H1 (cell line): ENCODE results near the gene SLC7A7. TPM values are rescaled to one million over a fixed set of nuclear protein-coding genes. Genes with fewer than 3 reads are reported as not detected.

ENCODE experiments used
- CTCF ChIA-PET: fragments of 300-600 bp; sonication (Branson Sonifier 250); formaldehyde crosslinking; loops from one replicate; lab custom pipeline; 2021; ENCODE audit not compliant: partially characterized antibody; lab: Charles Lee
- POLR2A ChIA-PET: fragments of 300-600 bp; sonication (Branson Sonifier 250); formaldehyde crosslinking; loops from one replicate; lab custom pipeline; 2021; ENCODE audit warnings: inconsistent platforms; ENCODE audit not compliant: partially characterized antibody; lab: Charles Lee
- DNase-seq, 2 experiments: peaks; one replicate each; pipeline versions ENCODE4 v3.0.0 to v3.0.0-alpha.2; 2010 to 2022; ENCODE audit warnings: low spot score in 2 of 2, low read depth in 1 of 2, mixed read lengths in 1 of 2
- FAIRE-seq: peaks from 2 replicates; lab custom pipeline; 2011; peaks lifted over from hg19 to GRCh38; lab: Jason Lieb, UNC
- H2AFZ ChIP-seq: 2 replicates; pipeline ENCODE4 v1.8.1; 2012; ENCODE audit warnings: low read length, inconsistent platforms
- H2AK5ac ChIP-seq: 2 replicates; pipeline ENCODE4 v1.6.1; 2013; ENCODE audit warnings: low read depth, low read length
- H2BK120ac ChIP-seq: replicated peaks from 2 replicates; pipeline ENCODE3; 2013; ENCODE audit warnings: low read depth, low read length, inconsistent platforms
- H2BK12ac ChIP-seq: 2 replicates; pipeline ENCODE4 v1.6.1; 2013; ENCODE audit warnings: low read depth, low read length
- H2BK15ac ChIP-seq: 2 replicates; pipeline ENCODE4 v1.6.1; 2013; ENCODE audit warnings: low read length
- H2BK20ac ChIP-seq: 2 replicates; pipeline ENCODE4 v1.6.1; 2013; ENCODE audit warnings: low read length
- H2BK5ac ChIP-seq: 2 replicates; pipeline ENCODE4 v1.6.1; 2013; ENCODE audit warnings: low read depth, low read length
- H3K14ac ChIP-seq: 2 replicates; pipeline ENCODE4 v1.6.1; 2013; ENCODE audit warnings: inconsistent platforms; ENCODE audit not compliant: insufficient read length
- H3K18ac ChIP-seq: 2 replicates; pipeline ENCODE4 v1.6.1; 2013; ENCODE audit warnings: low read length; ENCODE audit errors: extremely low read depth
- H3K23ac ChIP-seq: 2 replicates; pipeline ENCODE4 v1.6.1; 2013; ENCODE audit warnings: inconsistent platforms; ENCODE audit not compliant: insufficient read length
- H3K23me2 ChIP-seq: 2 replicates; pipeline ENCODE4 v1.6.1; 2013; ENCODE audit warnings: low read depth, low read length
- H3K27ac ChIP-seq: 2 replicates; pipeline ENCODE4 v1.6.1; 2011; ENCODE audit warnings: low read depth, low read length, inconsistent platforms
- H3K27me3 ChIP-seq, 4 experiments: replicated peaks in 1 of 4; 1 replicate in 1 of 4; 2 replicates in 3 of 4; pipeline versions ENCODE4 v1.6.1 to v1.8.1; 2011 to 2013; ENCODE audit warnings: low read length in 3 of 4, mild to moderate bottlenecking in 3 of 4, inconsistent platforms in 2 of 4, mixed read lengths in 2 of 4, moderate library complexity in 1 of 4; ENCODE audit not compliant: control insufficient read depth in 3 of 4, insufficient read depth in 3 of 4; ENCODE audit errors: extremely low read depth in 1 of 4
- H3K36me3 ChIP-seq, 4 experiments: 2 replicates each; pipeline versions ENCODE4 v1.6.1 to v1.8.1; 2011 to 2013; ENCODE audit warnings: mild to moderate bottlenecking in 4 of 4, low read length in 3 of 4, moderate library complexity in 2 of 4, control low read depth in 1 of 4, inconsistent platforms in 1 of 4; ENCODE audit not compliant: insufficient read depth in 4 of 4, control insufficient read depth in 2 of 4
- H3K4ac ChIP-seq: replicated peaks from 2 replicates; pipeline ENCODE3; 2013; ENCODE audit warnings: low read length, low read depth, mixed read lengths, inconsistent platforms; ENCODE audit not compliant: insufficient read length
- H3K4me1 ChIP-seq, 4 experiments: replicated peaks in 1 of 4; 1 replicate in 1 of 4; 2 replicates in 3 of 4; pipeline versions ENCODE4 v1.6.1 to v1.8.1; 2011 to 2013; ENCODE audit warnings: low read length in 3 of 4, inconsistent platforms in 2 of 4, mixed read lengths in 1 of 4; ENCODE audit not compliant: insufficient read depth in 4 of 4, control insufficient read depth in 3 of 4
- H3K4me2 ChIP-seq, 2 experiments: 2 replicates each; pipeline versions ENCODE4 v1.6.1 to v1.8.1; 2011 to 2013; ENCODE audit warnings: low read depth in 2 of 2, low read length in 2 of 2, control low read depth in 1 of 2, inconsistent platforms in 1 of 2, mild to moderate bottlenecking in 1 of 2; ENCODE audit not compliant: insufficient read depth in 1 of 2
- H3K4me3 ChIP-seq, 4 experiments: fragments of 200-600, 300-600 bp in 1 of 4; sonication (generic), shearing (Covaris generic), sonication (Bioruptor Twin) in 1 of 4; 2 replicates each; pipeline versions ENCODE4 v1.5.1 to v1.8.1; 2011 to 2016; ENCODE audit warnings: low read length in 4 of 4, low read depth in 3 of 4, control low read depth in 2 of 4, inconsistent platforms in 2 of 4, mild to moderate bottlenecking in 2 of 4, mixed read lengths in 1 of 4, moderate library complexity in 1 of 4; ENCODE audit not compliant: insufficient read depth in 2 of 4; ENCODE audit errors: extremely low read depth in 1 of 4
- H3K56ac ChIP-seq: replicated peaks from 2 replicates; pipeline ENCODE3; 2013; ENCODE audit warnings: low read depth, mild to moderate bottlenecking, mixed read lengths, low read length, inconsistent platforms; ENCODE audit not compliant: insufficient read length
- H3K79me1 ChIP-seq: 2 replicates; pipeline ENCODE4 v1.6.1; 2013; ENCODE audit warnings: low read depth, low read length, control low read depth
- H3K79me2 ChIP-seq, 2 experiments: 2 replicates each; pipeline versions ENCODE4 v1.6.1 to v1.8.1; 2012 to 2013; ENCODE audit warnings: low read length in 2 of 2, mild to moderate bottlenecking in 2 of 2, inconsistent platforms in 1 of 2; ENCODE audit not compliant: insufficient read depth in 2 of 2, control insufficient read depth in 1 of 2
- H3K9ac ChIP-seq, 4 experiments: replicated peaks in 1 of 4; 1 replicate in 1 of 4; 2 replicates in 3 of 4; pipeline versions ENCODE4 v1.6.1 to v1.8.1; 2011 to 2013; ENCODE audit warnings: low read depth in 3 of 4, low read length in 3 of 4, control low read depth in 2 of 4, mild to moderate bottlenecking in 2 of 4, moderate library complexity in 2 of 4, inconsistent platforms in 1 of 4; ENCODE audit errors: extremely low read depth in 1 of 4
- H3K9me3 ChIP-seq, 2 experiments: 2 replicates each; pipeline versions ENCODE4 v1.6.1 to v1.8.1; 2012 to 2013; ENCODE audit warnings: mild to moderate bottlenecking in 2 of 2, moderate library complexity in 2 of 2, control low read depth in 1 of 2, inconsistent platforms in 1 of 2, low read depth in 1 of 2, low read length in 1 of 2, mixed read lengths in 1 of 2; ENCODE audit not compliant: insufficient read depth in 2 of 2
- H4K20me1 ChIP-seq, 2 experiments: replicated peaks in 1 of 2; 2 replicates each; pipeline versions ENCODE3 to v1.8.1; 2011 to 2013; ENCODE audit warnings: inconsistent platforms in 2 of 2, low read length in 2 of 2, mild to moderate bottlenecking in 1 of 2; ENCODE audit not compliant: insufficient read depth in 2 of 2, control insufficient read depth in 1 of 2
- H4K5ac ChIP-seq: 2 replicates; pipeline ENCODE4 v1.6.1; 2013; ENCODE audit warnings: low read length, low read depth, mixed read lengths, inconsistent platforms; ENCODE audit not compliant: insufficient read length
- H4K8ac ChIP-seq: 2 replicates; pipeline ENCODE4 v1.8.0; 2013; ENCODE audit warnings: mild to moderate bottlenecking, moderate library complexity, low read length, inconsistent platforms; ENCODE audit not compliant: insufficient read depth; ENCODE audit errors: extremely low read depth
- H4K91ac ChIP-seq: replicated peaks from 2 replicates; pipeline ENCODE3; 2013; ENCODE audit warnings: low read length, mixed read lengths, inconsistent platforms; ENCODE audit not compliant: insufficient read length
- CBX5 ChIP-seq: fragments of 300-800, 300-1000 bp; sonication (generic); IDR thresholded peaks from 2 replicates; pipeline ENCODE4 v1.7.1; 2016; ENCODE audit warnings: antibody characterized with exemption, low read length, low read depth
- HDAC2 ChIP-seq, 2 experiments: fragments of 300-600 bp in 1 of 2; sonication (generic) in 1 of 2; IDR thresholded peaks; 2 replicates each; pipeline ENCODE4 v1.6.1; 2011 to 2012; ENCODE audit warnings: low read depth in 2 of 2, low read length in 2 of 2, mild to moderate bottlenecking in 2 of 2, moderate library complexity in 2 of 2, borderline replicate concordance in 1 of 2, inconsistent platforms in 1 of 2
- NRF1 ChIP-seq: IDR thresholded peaks from 2 replicates; pipeline ENCODE4 v1.6.1; 2011; ENCODE audit warnings: mild to moderate bottlenecking, low read depth, low read length, improper control_type of control experiment
- SRF ChIP-seq: IDR thresholded peaks from 2 replicates; pipeline ENCODE4 v1.6.1; 2011; ENCODE audit warnings: mild to moderate bottlenecking, low read depth, low read length, moderate library complexity
- WGBS, 2 experiments: shearing (Covaris generic) in 1 of 2; methylation state at CpG; one replicate each; pipeline versions ENCODE4 v1.1.6 to v1.1.7; 2013 to 2015; ENCODE audit warnings: low lambda C conversion rate in 2 of 2, mixed read lengths in 2 of 2, inconsistent platforms in 1 of 2, low coverage in 1 of 2, missing lambda C conversion rate in 1 of 2; ENCODE audit not compliant: insufficient replicate concordance in 2 of 2, insufficient coverage in 1 of 2, insufficient read length in 1 of 2; ENCODE audit errors: extremely low coverage in 1 of 2, missing lambda C conversion rate in 1 of 2; 5-methylcytosine and 5-hydroxymethylcytosine counted together
- polyA plus RNA-seq, 7 experiments: library from polyadenylated mRNA; depleted of rRNA in 3 of 7; stranded (reverse) in 5 of 7; unstranded in 2 of 7; fragments of >200 nt in 5 of 7; fragments of 200-250 nt in 2 of 7; gene quantifications; 1 replicate in 5 of 7; 2 replicates in 1 of 7; 4 replicates in 1 of 7; pipeline versions ENCODE4 v1.2.1 to v1.2.3, GENCODE V29; 2011 to 2013; ENCODE audit warnings: missing spikeins in 2 of 7, mixed read lengths in 2 of 7
- total RNA-seq: library from RNA; stranded (reverse); fragmentation: NEBNext Ultra II Directional; extraction: Animal tissue kit (Norgen Biotek cat#: 25700); gene quantifications from 2 replicates; pipeline ENCODE4 v1.2.1, GENCODE V29; 2021

SLC7A7 gene
- total and polyA plus RNA-seq, 2 of the 8 experiments (the other 6 are each of a cell fraction or from before 2014, with no cell fraction given), result 5.8 to 14.9 TPM

GRCh38 chr14:22843123-22843925, 28.1 kb upstream of the SLC7A7 start:
- Histone ChIP-seq H3K23me2 (no peaks in the 10 kb centered on the region), H2AK5ac (no peak overlapping the region), H2BK20ac (no peak overlapping the region), H3K4me1 (peaks cover 11 to 18% (median 15%) of the 10 kb centered on the region in 4 experiments), H3K14ac (no peak overlapping the region), H3K18ac (no peak overlapping the region), H3K79me1 (peaks cover 8% of the 10 kb centered on the region), H3K79me2 (peaks cover 0 to 13% of the 10 kb centered on the region in 2 experiments; a peak in 1 of 4 replicates), H3K36me3 (peaks cover 7 to 44% (median 32%) of the 10 kb centered on the region in 4 experiments; a peak in 7 of 8 replicates), H3K9me3 (no peaks in the 10 kb centered on the region), H2BK12ac (no peak overlapping the region), H4K5ac (no peak overlapping the region), H3K9ac (no peak overlapping the region), H4K91ac (no peak overlapping the region), H4K8ac (no peak overlapping the region; the same call in 1 of the 2 replicates), H3K4me3 (no peak overlapping the region), H3K4ac (no peak overlapping the region), H3K56ac (no peak overlapping the region), H2AFZ (no peak overlapping the region), H2BK5ac (no peak overlapping the region), H3K27me3 (no peaks in the 10 kb centered on the region), H2BK120ac (no peak overlapping the region), H3K27ac (no peak overlapping the region; the same call in 1 of the 2 replicates), H4K20me1 (peaks cover 0 to 2% of the 10 kb centered on the region in 2 experiments), H3K4me2 (no peak overlapping the region), H2BK15ac (no peak overlapping the region), H3K23ac (no peak overlapping the region)
- ChIA-PET POLR2A (interaction anchor here (0.7 to 13.9 kb wide), 5 partner anchors 10 to 76 kb away, joined by 3 to 203 read pairs (median 4); partner anchors contain the start of genes MMP14 and MRPL52), CTCF (interaction anchor here (1.0 to 56.0 kb wide), 4 partner anchors 16 to 287 kb away, joined by 3 to 1562 read pairs (median 784); partner anchors contain the start of genes LRP10, MMP14, MRPL52 and REM2)
- TF ChIP-seq NRF1, result no peak
- TF ChIP-seq CBX5, result no peak
- TF ChIP-seq SRF, result no peak
- no peak for TF ChIP-seq HDAC2 (IDR thresholded peaks at IDR 0.05; ENCODE audit: borderline replicate concordance in 1 of 2, low read depth in 2 of 2, low read length in 2 of 2)
- WGBS, 2 experiments, result 88% methylated on average over 21 of the region's 21 CpGs; no CpG with 5 or more reads in 1 of the 2 experiments
- DNase-seq, result peak in 1 of 2 experiments; percentile 33
- FAIRE-seq, result no peak
